Vagina (tissue), 2 donors: ENCODE data around the gene CASKIN2.

ENCODE experiments used
- POLR2A ChIP-seq, 2 donors: fragments of 450-650 bp; IDR thresholded peaks; one replicate each; pipeline ENCODE4 v1.6.1; 2017; ENCODE audit warnings: antibody characterized with exemption in 2 of 2, mild to moderate bottlenecking in 2 of 2, moderate library complexity in 2 of 2
- TF ChIP-seq, protein P1 (sequence below), 3 experiments: fragments of 450-650 bp in 2 of 3; fragments of 200-600 bp in 1 of 3; sonication (generic) in 1 of 3; IDR thresholded peaks; one replicate each; pipeline ENCODE4 v1.5.1; 2017 to 2019; ENCODE audit warnings: antibody characterized with exemption in 3 of 3, mild to moderate bottlenecking in 2 of 3, moderate library complexity in 2 of 3

DNA sequence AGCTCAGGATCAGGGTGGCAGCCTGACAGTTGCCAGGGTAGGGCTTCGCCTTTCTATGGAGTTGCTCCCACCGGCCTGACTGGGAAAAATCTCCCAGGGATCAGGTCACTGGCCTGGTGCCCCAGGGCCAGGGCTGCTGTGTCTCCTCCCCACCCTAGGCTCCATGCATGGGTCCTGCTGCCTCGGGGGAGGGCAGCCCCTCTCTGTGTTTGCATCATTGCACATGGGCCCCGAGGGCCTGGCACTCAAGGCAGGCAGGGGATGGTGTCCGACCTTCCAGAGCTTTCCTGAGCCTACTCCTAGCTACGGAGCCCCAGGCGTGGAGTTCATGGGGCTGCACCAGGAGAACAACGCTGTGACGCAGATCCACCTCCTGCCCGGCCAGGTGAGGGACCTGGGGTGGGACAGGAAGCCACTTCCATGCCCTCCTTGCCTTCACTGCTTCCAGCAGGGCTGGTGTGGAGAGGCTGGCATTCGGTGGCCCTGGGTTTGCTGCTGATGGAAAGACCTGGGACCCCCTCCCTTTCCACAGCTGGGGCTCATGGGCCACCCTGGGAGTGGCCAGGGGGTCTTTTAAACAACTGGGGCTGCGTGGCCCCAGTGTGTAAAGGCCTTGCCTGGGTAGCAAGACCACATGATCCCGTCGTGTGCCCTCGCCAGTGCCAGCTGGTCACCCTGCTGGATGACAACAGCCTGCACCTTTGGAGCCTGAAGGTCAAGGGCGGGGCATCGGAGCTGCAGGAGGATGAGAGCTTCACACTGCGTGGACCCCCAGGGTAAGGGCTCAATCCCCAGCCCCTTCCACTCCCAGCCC is 42.7 kb upstream of the CASKIN2 start:
- TF ChIP-seq, protein P1, sequence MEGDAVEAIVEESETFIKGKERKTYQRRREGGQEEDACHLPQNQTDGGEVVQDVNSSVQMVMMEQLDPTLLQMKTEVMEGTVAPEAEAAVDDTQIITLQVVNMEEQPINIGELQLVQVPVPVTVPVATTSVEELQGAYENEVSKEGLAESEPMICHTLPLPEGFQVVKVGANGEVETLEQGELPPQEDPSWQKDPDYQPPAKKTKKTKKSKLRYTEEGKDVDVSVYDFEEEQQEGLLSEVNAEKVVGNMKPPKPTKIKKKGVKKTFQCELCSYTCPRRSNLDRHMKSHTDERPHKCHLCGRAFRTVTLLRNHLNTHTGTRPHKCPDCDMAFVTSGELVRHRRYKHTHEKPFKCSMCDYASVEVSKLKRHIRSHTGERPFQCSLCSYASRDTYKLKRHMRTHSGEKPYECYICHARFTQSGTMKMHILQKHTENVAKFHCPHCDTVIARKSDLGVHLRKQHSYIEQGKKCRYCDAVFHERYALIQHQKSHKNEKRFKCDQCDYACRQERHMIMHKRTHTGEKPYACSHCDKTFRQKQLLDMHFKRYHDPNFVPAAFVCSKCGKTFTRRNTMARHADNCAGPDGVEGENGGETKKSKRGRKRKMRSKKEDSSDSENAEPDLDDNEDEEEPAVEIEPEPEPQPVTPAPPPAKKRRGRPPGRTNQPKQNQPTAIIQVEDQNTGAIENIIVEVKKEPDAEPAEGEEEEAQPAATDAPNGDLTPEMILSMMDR (IDR thresholded peaks at IDR 0.05) = no peak
- no peak for TF ChIP-seq POLR2A (IDR thresholded peaks at IDR 0.05)
